VCaP (cell line): Measurements from ENCODE around the gene IL13RA1.

Experiments used
- H3K27ac ChIP-seq: fragments of 450-650 bp; 2 replicates; pipeline ENCODE4 v1.5.1; 2017
- TF ChIP-seq, protein P1 (sequence below): fragments of 450-650 bp; conservative IDR thresholded peaks from 2 replicates; pipeline ENCODE4 v1.5.1; 2017; ENCODE audit warnings: mild to moderate bottlenecking, moderate library complexity

Gene IL13RA1

DNA sequence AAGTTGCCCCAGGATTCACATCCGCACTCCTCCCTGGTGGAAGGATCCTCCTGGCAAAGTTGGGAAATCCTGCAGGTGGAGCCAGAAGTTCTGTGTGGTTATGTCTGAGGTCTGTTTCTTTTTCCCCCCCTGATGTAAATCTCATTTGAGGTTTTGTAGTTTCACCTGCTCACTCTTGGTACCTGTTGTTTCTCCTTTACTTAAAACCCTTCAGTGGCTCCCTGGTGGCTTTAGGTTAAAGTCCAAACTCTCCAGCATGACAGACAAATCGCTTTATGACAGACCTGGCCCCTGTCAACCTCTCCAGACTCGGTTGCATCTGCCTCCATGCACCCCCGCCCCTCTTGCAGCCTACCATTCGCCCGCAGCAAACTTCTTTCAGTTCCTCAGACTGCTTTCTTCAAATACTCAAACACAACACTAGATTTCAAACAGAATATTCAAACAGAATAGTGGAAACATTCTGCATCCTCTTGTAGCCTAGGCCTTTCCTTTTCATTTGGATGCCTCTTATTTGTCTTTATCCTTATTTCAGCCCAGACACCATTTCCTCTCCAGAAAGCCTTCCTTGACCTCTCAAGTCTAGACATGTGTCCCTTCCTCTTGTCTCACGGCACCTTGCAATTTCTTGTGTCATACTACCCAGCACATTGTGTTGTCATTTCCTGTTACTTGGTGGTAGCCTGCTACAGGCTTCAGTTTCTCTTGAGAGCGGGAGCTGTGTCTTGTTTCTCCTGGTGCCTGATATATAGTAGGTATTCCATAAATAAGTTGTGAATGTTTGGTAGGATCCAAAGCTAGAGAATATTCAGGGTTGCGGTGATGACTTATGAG, 24.8 kb downstream of the IL13RA1 start:
- TF ChIP-seq, protein P1, sequence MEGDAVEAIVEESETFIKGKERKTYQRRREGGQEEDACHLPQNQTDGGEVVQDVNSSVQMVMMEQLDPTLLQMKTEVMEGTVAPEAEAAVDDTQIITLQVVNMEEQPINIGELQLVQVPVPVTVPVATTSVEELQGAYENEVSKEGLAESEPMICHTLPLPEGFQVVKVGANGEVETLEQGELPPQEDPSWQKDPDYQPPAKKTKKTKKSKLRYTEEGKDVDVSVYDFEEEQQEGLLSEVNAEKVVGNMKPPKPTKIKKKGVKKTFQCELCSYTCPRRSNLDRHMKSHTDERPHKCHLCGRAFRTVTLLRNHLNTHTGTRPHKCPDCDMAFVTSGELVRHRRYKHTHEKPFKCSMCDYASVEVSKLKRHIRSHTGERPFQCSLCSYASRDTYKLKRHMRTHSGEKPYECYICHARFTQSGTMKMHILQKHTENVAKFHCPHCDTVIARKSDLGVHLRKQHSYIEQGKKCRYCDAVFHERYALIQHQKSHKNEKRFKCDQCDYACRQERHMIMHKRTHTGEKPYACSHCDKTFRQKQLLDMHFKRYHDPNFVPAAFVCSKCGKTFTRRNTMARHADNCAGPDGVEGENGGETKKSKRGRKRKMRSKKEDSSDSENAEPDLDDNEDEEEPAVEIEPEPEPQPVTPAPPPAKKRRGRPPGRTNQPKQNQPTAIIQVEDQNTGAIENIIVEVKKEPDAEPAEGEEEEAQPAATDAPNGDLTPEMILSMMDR = no peak
- H3K27ac ChIP-seq = no peak overlapping the region

DNA sequence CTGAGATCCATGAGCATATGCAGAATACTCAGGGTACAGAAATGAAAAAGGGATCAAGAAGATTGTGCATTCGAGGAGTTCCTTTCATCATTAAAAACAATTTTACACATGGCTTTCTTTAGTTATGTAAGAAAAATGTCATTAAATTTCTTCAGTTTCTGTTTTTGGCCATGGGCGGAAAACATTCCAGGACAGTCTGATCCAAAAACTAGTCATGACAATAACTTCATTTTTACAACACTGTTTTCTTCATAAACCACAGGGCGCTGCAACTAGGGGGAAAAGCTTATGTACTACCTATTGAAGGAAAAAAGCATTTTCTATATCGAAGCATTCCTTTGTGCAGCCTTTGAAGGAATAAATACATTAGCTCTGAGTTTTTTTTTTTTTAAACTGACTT, 28.2 kb downstream of the IL13RA1 start:
- H3K27ac ChIP-seq = no peak overlapping the region

DNA sequence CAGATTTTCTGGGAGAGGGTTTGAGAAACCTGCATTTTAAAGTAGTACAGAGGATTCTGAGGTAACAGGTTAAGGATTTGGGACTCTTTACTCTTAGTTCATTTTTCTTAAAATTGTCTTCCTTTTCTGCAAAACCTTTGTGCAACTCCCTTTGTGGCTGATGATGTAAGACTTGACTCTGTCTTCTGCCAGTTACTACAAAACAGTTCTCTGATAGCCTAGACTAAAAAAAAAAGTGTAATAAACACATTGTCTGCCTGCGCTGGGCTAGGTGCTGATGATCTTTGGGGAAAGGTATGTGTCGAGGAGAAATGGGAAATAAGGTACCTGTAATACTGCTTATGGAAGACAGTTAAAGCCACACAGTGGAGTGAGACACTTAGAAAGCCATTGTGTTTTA, 28.7 kb downstream of the IL13RA1 start:
- H3K27ac ChIP-seq = no peak overlapping the region

More for the DNA sequence above, 28.2 kb downstream of the IL13RA1 start:
- TF ChIP-seq, protein P1 = no peak

DNA sequence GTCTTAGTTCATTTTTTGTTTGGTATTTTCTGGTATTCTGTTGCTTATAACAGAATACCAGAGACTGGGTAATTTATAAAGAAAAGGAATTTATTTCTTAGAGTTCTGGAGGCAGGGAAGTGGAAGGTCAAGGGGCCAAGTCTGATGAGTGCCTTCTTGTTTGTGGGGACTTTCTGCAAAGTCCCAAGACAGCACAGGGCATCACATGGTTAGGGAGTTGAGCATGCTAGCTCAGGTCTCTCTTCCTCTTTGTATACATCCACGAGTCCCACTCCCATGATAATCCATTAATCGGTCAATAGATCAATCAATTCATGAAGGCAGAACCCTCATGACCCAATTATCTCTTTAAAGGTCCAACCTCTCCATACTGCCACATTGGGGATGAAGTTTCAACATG, 31.1 kb downstream of the IL13RA1 start:
- TF ChIP-seq, protein P1 = no peak
- no peak overlapping the region for H3K27ac ChIP-seq

More for the DNA sequence above, 28.7 kb downstream of the IL13RA1 start:
- TF ChIP-seq, protein P1 = no peak

DNA sequence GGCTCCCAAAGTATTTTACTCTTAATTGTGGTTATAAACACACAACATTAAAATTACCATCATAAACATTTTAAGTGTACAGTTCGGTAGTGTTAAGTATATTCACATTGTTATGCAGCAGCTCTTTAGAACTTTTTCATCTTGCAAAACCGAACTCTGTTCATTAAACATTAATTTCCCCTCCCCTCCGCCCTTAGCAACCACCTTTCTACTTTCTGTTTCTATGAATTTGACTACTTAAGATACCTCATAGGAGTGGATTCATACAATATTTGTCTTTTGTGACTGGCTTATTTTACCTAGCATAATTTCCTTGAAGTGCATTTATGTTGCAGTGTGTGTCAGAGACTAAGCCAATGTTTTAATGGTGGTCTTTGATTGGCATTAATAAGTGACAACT, 32.6 kb downstream of the IL13RA1 start:
- TF ChIP-seq, protein P1 = no peak
- no peak overlapping the region for H3K27ac ChIP-seq

DNA sequence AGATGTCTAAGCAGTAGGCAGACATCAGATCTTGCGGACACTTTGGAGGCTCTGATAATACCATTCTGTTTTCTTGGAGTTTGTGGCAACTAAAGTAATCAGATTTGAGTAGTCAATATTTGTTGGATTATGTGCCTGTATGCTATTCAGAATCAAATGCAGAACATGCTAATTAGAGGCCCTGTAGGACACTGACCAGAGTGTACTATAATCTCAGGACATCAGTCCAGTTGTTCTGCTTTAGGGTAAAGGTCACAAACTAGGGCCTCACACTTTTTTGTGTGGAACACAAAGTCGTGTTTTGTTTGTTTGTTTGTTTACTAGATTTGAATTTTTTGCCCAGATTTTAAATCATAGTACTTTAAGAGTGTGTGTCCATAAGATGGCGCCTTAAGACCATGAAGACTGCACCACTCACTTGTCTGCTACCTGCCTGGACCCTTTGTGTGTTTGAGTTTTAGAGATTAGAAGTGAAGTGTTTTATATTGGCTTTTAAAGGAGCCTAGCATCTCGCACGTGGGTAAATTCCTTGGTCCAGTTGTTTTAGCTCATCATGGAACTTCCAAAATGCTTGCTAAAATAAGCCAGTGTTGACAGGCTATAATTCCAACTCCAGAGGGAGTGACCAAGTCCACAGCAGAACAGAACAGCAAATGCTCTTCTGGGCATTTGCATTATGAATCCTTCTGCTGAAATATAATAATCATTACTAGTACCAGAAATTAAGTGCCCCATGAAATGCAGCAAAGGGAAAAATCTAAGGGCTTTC, 34.7 kb downstream of the IL13RA1 start:
- H3K27ac ChIP-seq = no peak overlapping the region
- TF ChIP-seq, protein P1 = peak; percentile 24

DNA sequence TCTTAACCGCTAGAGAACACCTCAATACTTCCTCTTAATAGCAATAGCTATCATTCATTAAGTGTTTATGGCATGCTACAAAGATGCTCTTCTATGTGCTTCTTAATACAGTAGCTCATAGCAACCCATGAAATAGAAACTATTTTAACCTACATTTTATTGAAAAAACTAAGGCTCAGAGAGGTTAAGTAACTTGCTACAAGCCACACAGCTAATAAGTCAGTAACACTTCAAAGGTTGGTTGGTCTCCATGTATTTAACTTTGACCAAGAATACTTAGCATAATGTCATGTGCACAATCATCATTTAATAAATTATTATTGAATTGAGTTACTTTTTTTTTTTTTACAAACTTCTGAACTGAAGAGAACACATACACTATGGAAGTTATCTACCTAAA, 36.1 kb downstream of the IL13RA1 start:
- no peak overlapping the region for H3K27ac ChIP-seq

More for the DNA sequence above, 36.1 kb downstream of the IL13RA1 start:
- TF ChIP-seq, protein P1 = no peak
